ENCODE results near the gene CDH16.

Gene CDH16

GRCh38 chr16:66919569-66920298, 1.0 kb upstream of the CDH16 start:
- Histone ChIP-seq H3K4me1 (ENCODE audit: control extremely low read depth in 1 of 4, control insufficient read depth in 4 of 4, insufficient read depth in 4 of 4, low read length in 3 of 4) (peaks cover 0 to 2% (median 2%) of the 10 kb centered on the region in 4 experiments), H3K36me3 (ENCODE audit: control insufficient read depth in 4 of 4, insufficient read depth in 4 of 4, low read length in 3 of 4) (no peaks in the 10 kb centered on the region), H3K27ac (ENCODE audit: insufficient read depth in 1 of 2, low read depth in 1 of 2, low read length in 2 of 2, poor library complexity in 1 of 2, severe bottlenecking in 2 of 2) (no peak overlapping the region), H3K9me3 (ENCODE audit: control extremely low read depth in 1 of 5, control insufficient read depth in 4 of 5, insufficient read depth in 2 of 5, low read depth in 1 of 5, low read length in 4 of 5) (no peaks in the 10 kb centered on the region), H3K27me3 (replicated peaks in 2 of 5; ENCODE audit: control insufficient read depth in 4 of 5, insufficient read depth in 5 of 5, low read length in 4 of 5) (peaks cover 0 to 39% (median 28%) of the 10 kb centered on the region in 5 experiments), H3K4me3 (ENCODE audit: control insufficient read depth in 1 of 7, extremely low read depth in 1 of 7, insufficient read depth in 4 of 7, low read depth in 2 of 7, low read length in 6 of 7) (no peak overlapping the region)
- POLR2A ChIA-PET: interaction anchor here (0.6 kb wide), 1 partner anchor 29 kb away, joined by 3 read pairs; no protein-coding TSS in a partner anchor
- WGBS (ENCODE audit: insufficient coverage): 100% methylated on average over 3 of the region's 5 CpGs
- CTCF ChIA-PET: interaction anchor here (0.7 to 20.4 kb wide), 7 partner anchors 9 to 184 kb away, joined by 3 to 473 read pairs (median 4); partner anchors contain the start of genes CIAO2B and NAE1
- DNase-seq: no peak

GRCh38 chr16:66918355-66918754, 330 bp downstream of the CDH16 start:
- CTCF ChIA-PET: interaction anchor here (0.9 to 20.4 kb wide), 5 partner anchors 9 to 268 kb away, joined by 3 to 473 read pairs (median 3); no protein-coding TSS in a partner anchor

GRCh38 chr16:66917741-66918140, 944 bp downstream of the CDH16 start:
- Histone ChIP-seq H3K27ac (ENCODE audit: insufficient read depth in 1 of 2, low read depth in 1 of 2, low read length in 2 of 2, poor library complexity in 1 of 2, severe bottlenecking in 2 of 2) (no peak overlapping the region), H3K27me3 (replicated peaks in 2 of 5; ENCODE audit: control insufficient read depth in 4 of 5, insufficient read depth in 5 of 5, low read length in 4 of 5) (peaks cover 0 to 23% (median 16%) of the 10 kb centered on the region in 5 experiments), H3K4me1 (ENCODE audit: control extremely low read depth in 1 of 4, control insufficient read depth in 4 of 4, insufficient read depth in 4 of 4, low read length in 3 of 4) (no peaks in the 10 kb centered on the region), H3K9me3 (ENCODE audit: control extremely low read depth in 1 of 5, control insufficient read depth in 4 of 5, insufficient read depth in 2 of 5, low read depth in 1 of 5, low read length in 4 of 5) (no peaks in the 10 kb centered on the region), H3K36me3 (ENCODE audit: control insufficient read depth in 4 of 4, insufficient read depth in 4 of 4, low read length in 3 of 4) (no peaks in the 10 kb centered on the region), H3K4me3 (ENCODE audit: control insufficient read depth in 1 of 7, extremely low read depth in 1 of 7, insufficient read depth in 4 of 7, low read depth in 2 of 7, low read length in 6 of 7) (no peak overlapping the region)
- ChIA-PET POLR2A (no interaction called here), CTCF (interaction anchor here (0.9 to 20.4 kb wide), 4 partner anchors 13 to 267 kb away, joined by 3 to 473 read pairs (median 10); no protein-coding TSS in a partner anchor)
- DNase-seq: no peak
- WGBS (ENCODE audit: insufficient coverage): 93% methylated on average over 9 of the region's 9 CpGs

More at GRCh38 chr16:66918355-66918754, 330 bp downstream of the CDH16 start:
- no peaks in the 10 kb centered on the region for H3K9me3 ChIP-seq (ENCODE audit: control extremely low read depth in 1 of 5, control insufficient read depth in 4 of 5, insufficient read depth in 2 of 5, low read depth in 1 of 5, low read length in 4 of 5)
- H3K27ac ChIP-seq (ENCODE audit: insufficient read depth in 1 of 2, low read depth in 1 of 2, low read length in 2 of 2, poor library complexity in 1 of 2, severe bottlenecking in 2 of 2): no peak overlapping the region
- peaks cover 0 to 25% (median 20%) of the 10 kb centered on the region in 5 experiments for H3K27me3 ChIP-seq (replicated peaks in 2 of 5; ENCODE audit: control insufficient read depth in 4 of 5, insufficient read depth in 5 of 5, low read length in 4 of 5)
- H3K4me3 ChIP-seq (ENCODE audit: control insufficient read depth in 1 of 7, extremely low read depth in 1 of 7, insufficient read depth in 4 of 7, low read depth in 2 of 7, low read length in 6 of 7): no peak overlapping the region
- POLR2A ChIA-PET: no interaction called here
- 91% methylated on average over 5 of the region's 6 CpGs for WGBS (ENCODE audit: insufficient coverage)
- H3K36me3 ChIP-seq (ENCODE audit: control insufficient read depth in 4 of 4, insufficient read depth in 4 of 4, low read length in 3 of 4): no peaks in the 10 kb centered on the region
- DNase-seq: no peak
- no peaks in the 10 kb centered on the region for H3K4me1 ChIP-seq (ENCODE audit: control extremely low read depth in 1 of 4, control insufficient read depth in 4 of 4, insufficient read depth in 4 of 4, low read length in 3 of 4)

- CTCF ChIA-PET: interaction anchor here (2.0 to 20.4 kb wide), 3 partner anchors 12 to 18 kb away, joined by 5 to 473 read pairs (median 17); no protein-coding TSS in a partner anchor
Observed at GRCh38 chr16:66916518-66916917, 2.2 kb downstream of the CDH16 start.

GRCh38 chr16:66915041-66915440, 3.6 kb downstream of the CDH16 start:
- Histone ChIP-seq H3K36me3 (ENCODE audit: control insufficient read depth in 4 of 4, insufficient read depth in 4 of 4, low read length in 3 of 4) (no peaks in the 10 kb centered on the region), H3K27me3 (replicated peaks in 2 of 5; ENCODE audit: control insufficient read depth in 4 of 5, insufficient read depth in 5 of 5, low read length in 4 of 5) (peaks cover 0 to 8% (median 3%) of the 10 kb centered on the region in 5 experiments), H3K27ac (ENCODE audit: insufficient read depth in 1 of 2, low read depth in 1 of 2, low read length in 2 of 2, poor library complexity in 1 of 2, severe bottlenecking in 2 of 2) (no peak overlapping the region), H3K4me3 (ENCODE audit: control insufficient read depth in 1 of 7, extremely low read depth in 1 of 7, insufficient read depth in 4 of 7, low read depth in 2 of 7, low read length in 6 of 7) (no peak overlapping the region), H3K9me3 (ENCODE audit: control extremely low read depth in 1 of 5, control insufficient read depth in 4 of 5, insufficient read depth in 2 of 5, low read depth in 1 of 5, low read length in 4 of 5) (no peaks in the 10 kb centered on the region), H3K4me1 (ENCODE audit: control extremely low read depth in 1 of 4, control insufficient read depth in 4 of 4, insufficient read depth in 4 of 4, low read length in 3 of 4) (no peaks in the 10 kb centered on the region)
- WGBS (ENCODE audit: insufficient coverage): no CpG with 5 or more reads among the region's 7 CpGs
- no peak for DNase-seq
- ChIA-PET POLR2A (no interaction called here), CTCF (interaction anchor here (0.6 to 20.4 kb wide), 4 partner anchors 13 to 197 kb away, joined by 3 to 473 read pairs (median 4); no protein-coding TSS in a partner anchor)

More at GRCh38 chr16:66916518-66916917, 2.2 kb downstream of the CDH16 start:
- Histone ChIP-seq H3K4me3 (ENCODE audit: control insufficient read depth in 1 of 7, extremely low read depth in 1 of 7, insufficient read depth in 4 of 7, low read depth in 2 of 7, low read length in 6 of 7) (no peak overlapping the region), H3K9me3 (ENCODE audit: control extremely low read depth in 1 of 5, control insufficient read depth in 4 of 5, insufficient read depth in 2 of 5, low read depth in 1 of 5, low read length in 4 of 5) (no peaks in the 10 kb centered on the region), H3K36me3 (ENCODE audit: control insufficient read depth in 4 of 4, insufficient read depth in 4 of 4, low read length in 3 of 4) (no peaks in the 10 kb centered on the region), H3K27me3 (replicated peaks in 2 of 5; ENCODE audit: control insufficient read depth in 4 of 5, insufficient read depth in 5 of 5, low read length in 4 of 5) (peaks cover 0 to 15% (median 12%) of the 10 kb centered on the region in 5 experiments), H3K4me1 (ENCODE audit: control extremely low read depth in 1 of 4, control insufficient read depth in 4 of 4, insufficient read depth in 4 of 4, low read length in 3 of 4) (no peaks in the 10 kb centered on the region), H3K27ac (ENCODE audit: insufficient read depth in 1 of 2, low read depth in 1 of 2, low read length in 2 of 2, poor library complexity in 1 of 2, severe bottlenecking in 2 of 2) (no peak overlapping the region)
- POLR2A ChIA-PET: no interaction called here
- WGBS (ENCODE audit: insufficient coverage): 96% methylated on average over 6 of the region's 6 CpGs
- DNase-seq: no peak

- no peak for DNase-seq
- Histone ChIP-seq H3K4me3 (ENCODE audit: control insufficient read depth in 1 of 7, extremely low read depth in 1 of 7, insufficient read depth in 4 of 7, low read depth in 2 of 7, low read length in 6 of 7) (no peak overlapping the region), H3K9me3 (ENCODE audit: control extremely low read depth in 1 of 5, control insufficient read depth in 4 of 5, insufficient read depth in 2 of 5, low read depth in 1 of 5, low read length in 4 of 5) (no peaks in the 10 kb centered on the region), H3K4me1 (ENCODE audit: control extremely low read depth in 1 of 4, control insufficient read depth in 4 of 4, insufficient read depth in 4 of 4, low read length in 3 of 4) (no peaks in the 10 kb centered on the region), H3K36me3 (ENCODE audit: control insufficient read depth in 4 of 4, insufficient read depth in 4 of 4, low read length in 3 of 4) (no peaks in the 10 kb centered on the region), H3K27me3 (replicated peaks in 2 of 5; ENCODE audit: control insufficient read depth in 4 of 5, insufficient read depth in 5 of 5, low read length in 4 of 5) (peaks cover 0 to 6% (median 0%) of the 10 kb centered on the region in 5 experiments), H3K27ac (ENCODE audit: insufficient read depth in 1 of 2, low read depth in 1 of 2, low read length in 2 of 2, poor library complexity in 1 of 2, severe bottlenecking in 2 of 2) (no peak overlapping the region)
- ChIA-PET POLR2A (no interaction called here), CTCF (interaction anchor here (0.6 to 20.4 kb wide), 4 partner anchors 14 to 198 kb away, joined by 3 to 473 read pairs (median 4); no protein-coding TSS in a partner anchor)
- 100% methylated on average over 3 of the region's 7 CpGs for WGBS (ENCODE audit: insufficient coverage)
Observed at GRCh38 chr16:66914541-66914940, 4.1 kb downstream of the CDH16 start.

- POLR2A ChIA-PET: no interaction called here
- CTCF ChIA-PET: interaction anchor here (20.4 to 30.6 kb wide), 2 partner anchors 5 to 15 kb away, joined by 473 read pairs; partner anchors contain the start of genes CDH16 and RRAD
- peaks cover 0 to 3% (median 0%) of the 10 kb centered on the region in 5 experiments for H3K27me3 ChIP-seq (replicated peaks in 2 of 5; ENCODE audit: control insufficient read depth in 4 of 5, insufficient read depth in 5 of 5, low read length in 4 of 5)
- 89% methylated on average over 2 of the region's 4 CpGs for WGBS (ENCODE audit: insufficient coverage)
- H3K4me3 ChIP-seq (ENCODE audit: control insufficient read depth in 1 of 7, extremely low read depth in 1 of 7, insufficient read depth in 4 of 7, low read depth in 2 of 7, low read length in 6 of 7): no peak overlapping the region
- no peak for DNase-seq
- H3K4me1 ChIP-seq (ENCODE audit: control extremely low read depth in 1 of 4, control insufficient read depth in 4 of 4, insufficient read depth in 4 of 4, low read length in 3 of 4): no peaks in the 10 kb centered on the region
- no peaks in the 10 kb centered on the region for H3K9me3 ChIP-seq (ENCODE audit: control extremely low read depth in 1 of 5, control insufficient read depth in 4 of 5, insufficient read depth in 2 of 5, low read depth in 1 of 5, low read length in 4 of 5)
- no peaks in the 10 kb centered on the region for H3K36me3 ChIP-seq (ENCODE audit: control insufficient read depth in 4 of 4, insufficient read depth in 4 of 4, low read length in 3 of 4)
- no peak overlapping the region for H3K27ac ChIP-seq (ENCODE audit: insufficient read depth in 1 of 2, low read depth in 1 of 2, low read length in 2 of 2, poor library complexity in 1 of 2, severe bottlenecking in 2 of 2)
Observed at GRCh38 chr16:66913711-66914110, 5.0 kb downstream of the CDH16 start.

All from common myeloid progenitor, CD34-positive (primary cell).